Measurements from ENCODE around the gene BNIP2.
"Not testable (repeated sequence)": the region's sequence is repeated elsewhere in the genome, so short reads cannot be mapped to it uniquely, and the experiment has no call there.

The BNIP2 gene

DNA sequence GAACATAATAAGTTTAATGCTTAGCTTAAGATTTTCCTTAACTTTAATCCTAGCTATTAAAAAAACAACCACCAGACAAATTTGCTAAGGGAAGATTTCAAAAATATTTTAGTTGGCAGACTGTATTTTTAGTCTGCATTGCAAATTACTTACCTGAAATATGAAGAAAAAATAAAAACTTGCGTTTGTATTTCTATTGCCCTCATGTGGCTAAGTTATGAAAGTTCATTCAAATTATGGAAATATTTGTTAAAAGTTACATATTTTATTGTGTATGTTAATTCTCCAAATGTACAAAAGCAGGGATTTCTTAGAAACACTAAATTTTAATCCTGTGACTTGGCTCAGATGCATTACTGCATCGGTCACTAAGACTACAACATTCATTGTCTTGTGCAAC lies 46.8 kb downstream of the BNIP2 start:
- Mint-ChIP-seq H3K4me1 (ENCODE audit: low read depth) (peaks cover 3% of the 10 kb centered on the region), H3K9me3 (no peaks in the 10 kb centered on the region), H3K27me3 (ENCODE audit: low read depth) (no peaks in the 10 kb centered on the region), H3K36me3 (ENCODE audit: low read depth) (peaks cover 48% of the 10 kb centered on the region), H3K27ac (no peak overlapping the region), H3K4me3 (no peak overlapping the region)
- DNase-seq (ENCODE audit: low spot score): no peak

DNA sequence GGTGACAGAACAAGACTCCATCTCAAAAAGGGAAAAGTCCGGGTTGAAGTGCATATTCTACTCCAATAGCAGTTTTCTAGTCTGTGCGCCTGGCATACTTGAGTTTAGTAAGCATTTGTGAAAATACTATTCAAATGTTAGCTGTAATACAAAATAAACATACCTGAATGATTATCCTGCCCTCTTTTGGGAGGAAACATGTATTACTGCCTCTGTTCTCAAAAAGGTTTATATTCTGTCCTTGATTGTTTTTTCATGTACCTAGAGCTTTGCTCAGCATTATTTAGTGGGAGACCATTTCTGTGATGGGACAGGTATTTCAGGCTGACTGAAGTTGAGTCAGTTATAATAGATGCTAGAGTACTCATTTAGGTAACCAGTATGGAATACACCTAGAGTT lies 51.6 kb downstream of the BNIP2 start:
- peaks cover 34% of the 10 kb centered on the region for H3K36me3 Mint-ChIP-seq (ENCODE audit: low read depth)
- DNase-seq (ENCODE audit: low spot score); H3K4me3 Mint-ChIP-seq; H3K27me3 Mint-ChIP-seq (ENCODE audit: low read depth); H3K9me3 Mint-ChIP-seq; H3K27ac Mint-ChIP-seq; H3K4me1 Mint-ChIP-seq (ENCODE audit: low read depth): not testable (repeated sequence)

DNA sequence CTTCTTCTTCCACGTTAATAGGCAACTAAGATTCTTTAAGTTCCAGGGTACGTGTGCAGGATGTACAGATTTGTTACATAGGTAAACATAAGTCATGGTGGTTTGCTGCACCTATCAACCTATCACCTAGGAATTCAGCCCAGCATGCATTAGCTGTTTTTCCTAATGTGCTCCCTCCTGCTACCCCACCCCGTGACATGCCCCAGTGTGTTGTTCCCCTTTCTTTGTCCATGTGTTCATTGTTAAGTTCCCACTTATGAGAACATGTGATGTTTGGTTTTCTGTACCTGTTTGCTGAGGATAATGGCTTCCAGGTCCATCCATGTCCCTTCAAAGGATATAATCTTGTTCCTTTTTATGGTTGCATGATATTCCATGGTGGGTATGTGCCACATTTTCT lies 52.9 kb downstream of the BNIP2 start:
- H3K27ac Mint-ChIP-seq: no peak overlapping the region
- peaks cover 25% of the 10 kb centered on the region for H3K36me3 Mint-ChIP-seq (ENCODE audit: low read depth)
- H3K4me3 Mint-ChIP-seq: no peak overlapping the region
- no peaks in the 10 kb centered on the region for H3K9me3 Mint-ChIP-seq
- no peak for DNase-seq (ENCODE audit: low spot score)
- peaks cover 5% of the 10 kb centered on the region for H3K27me3 Mint-ChIP-seq (ENCODE audit: low read depth)
- H3K4me1 Mint-ChIP-seq (ENCODE audit: low read depth): no peaks in the 10 kb centered on the region

DNA sequence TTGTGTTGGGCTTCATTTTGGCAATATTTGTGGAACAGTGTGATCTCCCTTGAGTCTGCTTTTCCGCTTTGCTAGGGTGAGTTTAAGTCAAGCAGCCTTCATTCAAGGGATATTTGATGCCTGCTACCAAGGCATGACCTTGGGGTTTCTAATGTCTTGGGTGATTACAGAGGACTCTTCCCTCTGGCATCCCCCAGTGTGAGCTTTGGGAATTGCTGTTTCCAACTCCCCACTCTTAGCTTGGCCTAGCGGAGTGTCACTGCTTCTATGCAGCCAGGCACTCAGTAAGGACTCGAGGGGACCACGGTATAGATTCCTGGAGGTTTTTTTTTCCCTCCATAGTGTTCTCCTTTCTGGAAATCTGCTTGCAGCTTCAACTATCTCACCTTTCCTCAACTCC lies 56.4 kb downstream of the BNIP2 start:
- no peak for DNase-seq (ENCODE audit: low spot score)
- no peak overlapping the region for H3K27ac Mint-ChIP-seq
- no peaks in the 10 kb centered on the region for H3K9me3 Mint-ChIP-seq
- peaks cover 5% of the 10 kb centered on the region for H3K36me3 Mint-ChIP-seq (ENCODE audit: low read depth)
- H3K4me3 Mint-ChIP-seq: no peak overlapping the region
- no peaks in the 10 kb centered on the region for H3K4me1 Mint-ChIP-seq (ENCODE audit: low read depth)
- peaks cover 7% of the 10 kb centered on the region for H3K27me3 Mint-ChIP-seq (ENCODE audit: low read depth)

DNA sequence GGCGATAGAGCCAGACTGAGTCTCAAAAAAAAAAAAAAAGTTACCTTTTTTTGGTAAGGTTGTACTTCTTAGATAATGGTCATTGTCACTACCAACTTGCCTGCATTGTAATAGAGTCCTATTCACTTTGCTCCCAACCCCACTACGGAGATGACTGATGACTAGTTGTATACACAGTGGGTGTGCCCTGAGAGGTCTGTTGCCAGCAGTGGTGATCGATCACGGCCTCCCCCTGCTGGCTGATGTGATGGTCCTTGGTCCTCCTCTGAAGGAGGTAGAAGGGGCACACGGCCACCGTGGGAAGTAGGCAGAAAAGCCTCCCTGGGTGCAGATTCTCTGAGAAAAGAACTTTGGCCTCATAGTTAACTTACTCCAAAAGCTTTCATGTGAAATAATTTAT lies 66.8 kb downstream of the BNIP2 start:
- peak; percentile 52 for DNase-seq (ENCODE audit: low spot score)
- H3K9me3 Mint-ChIP-seq: no peaks in the 10 kb centered on the region
- H3K27ac Mint-ChIP-seq: no peak overlapping the region
- H3K4me1 Mint-ChIP-seq (ENCODE audit: low read depth): no peaks in the 10 kb centered on the region
- peaks cover 17% of the 10 kb centered on the region for H3K27me3 Mint-ChIP-seq (ENCODE audit: low read depth)
- H3K4me3 Mint-ChIP-seq: no peak overlapping the region
- H3K36me3 Mint-ChIP-seq (ENCODE audit: low read depth): no peaks in the 10 kb centered on the region

DNA sequence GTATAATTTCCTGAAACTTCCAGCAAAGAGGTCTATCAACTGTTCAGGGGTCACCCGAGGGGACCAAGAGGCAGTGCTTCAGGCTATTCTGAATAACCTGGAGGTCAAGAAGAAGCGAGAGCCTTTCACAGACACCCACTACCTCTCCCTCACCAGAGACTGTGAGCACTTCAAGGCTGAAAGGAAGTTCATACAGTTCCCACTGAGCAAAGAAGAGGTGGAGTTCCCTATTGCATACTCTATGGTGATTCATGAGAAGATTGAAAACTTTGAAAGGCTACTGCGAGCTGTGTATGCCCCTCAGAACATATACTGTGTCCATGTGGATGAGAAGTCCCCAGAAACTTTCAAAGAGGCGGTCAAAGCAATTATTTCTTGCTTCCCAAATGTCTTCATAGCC lies 70.7 kb downstream of the BNIP2 start:
- H3K4me3 Mint-ChIP-seq: no peak overlapping the region
- DNase-seq (ENCODE audit: low spot score): no peak
- H3K4me1 Mint-ChIP-seq (ENCODE audit: low read depth): peaks cover 6% of the 10 kb centered on the region
- H3K9me3 Mint-ChIP-seq: peaks cover 19% of the 10 kb centered on the region
- peaks cover 29% of the 10 kb centered on the region for H3K27me3 Mint-ChIP-seq (ENCODE audit: low read depth)
- H3K27ac Mint-ChIP-seq: no peak overlapping the region
- H3K36me3 Mint-ChIP-seq (ENCODE audit: low read depth): no peaks in the 10 kb centered on the region

DNA sequence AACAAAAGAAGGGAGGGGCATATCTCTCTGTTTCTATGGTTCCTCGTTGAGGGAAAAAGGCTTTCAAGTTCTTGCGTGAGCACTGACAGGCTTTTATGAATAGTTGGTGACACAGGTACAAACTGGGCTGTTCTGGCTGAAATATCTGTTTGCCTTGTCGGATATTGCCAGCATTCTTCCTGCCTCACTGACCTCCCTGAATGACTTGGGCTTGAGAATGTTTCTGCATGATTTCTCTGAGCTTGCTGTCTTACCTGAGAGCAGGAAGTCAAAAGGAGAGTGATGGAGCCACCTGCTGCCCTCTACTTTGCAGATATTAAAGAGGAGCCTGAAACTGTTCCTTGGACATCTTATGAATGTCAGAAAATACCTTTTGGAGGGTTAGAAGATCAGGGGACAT lies 72.7 kb downstream of the BNIP2 start:
- no peak overlapping the region for H3K4me3 Mint-ChIP-seq
- H3K4me1 Mint-ChIP-seq (ENCODE audit: low read depth): peaks cover 6% of the 10 kb centered on the region
- DNase-seq (ENCODE audit: low spot score): no peak
- H3K27ac Mint-ChIP-seq: no peak overlapping the region
- H3K27me3 Mint-ChIP-seq (ENCODE audit: low read depth): peaks cover 35% of the 10 kb centered on the region
- H3K36me3 Mint-ChIP-seq (ENCODE audit: low read depth): no peaks in the 10 kb centered on the region
- peaks cover 19% of the 10 kb centered on the region for H3K9me3 Mint-ChIP-seq

DNA sequence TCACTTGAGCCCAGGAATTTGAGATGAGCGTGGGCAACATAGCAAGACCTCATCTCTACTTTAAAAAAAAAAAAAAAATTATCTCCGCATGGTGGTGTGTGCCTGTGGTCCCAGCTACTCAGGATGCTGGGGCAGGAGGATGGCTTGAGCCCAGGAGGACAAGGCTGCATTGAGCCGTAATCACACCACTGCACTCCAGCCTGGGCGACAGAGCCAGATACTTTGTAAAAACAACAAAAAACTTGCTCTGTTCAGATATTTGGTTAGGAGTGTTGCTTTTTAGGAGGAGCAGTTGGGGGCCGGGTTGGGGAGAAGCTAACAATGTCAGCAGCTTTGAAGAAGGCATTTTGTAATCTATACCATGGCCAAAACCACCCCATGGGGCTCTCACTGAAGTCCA lies 73.5 kb downstream of the BNIP2 start:
- Mint-ChIP-seq H3K4me3 (no peak overlapping the region), H3K4me1 (ENCODE audit: low read depth) (peaks cover 8% of the 10 kb centered on the region), H3K27me3 (ENCODE audit: low read depth) (peaks cover 38% of the 10 kb centered on the region), H3K36me3 (ENCODE audit: low read depth) (no peaks in the 10 kb centered on the region), H3K27ac (no peak overlapping the region), H3K9me3 (peaks cover 19% of the 10 kb centered on the region)
- no peak for DNase-seq (ENCODE audit: low spot score)

DNA sequence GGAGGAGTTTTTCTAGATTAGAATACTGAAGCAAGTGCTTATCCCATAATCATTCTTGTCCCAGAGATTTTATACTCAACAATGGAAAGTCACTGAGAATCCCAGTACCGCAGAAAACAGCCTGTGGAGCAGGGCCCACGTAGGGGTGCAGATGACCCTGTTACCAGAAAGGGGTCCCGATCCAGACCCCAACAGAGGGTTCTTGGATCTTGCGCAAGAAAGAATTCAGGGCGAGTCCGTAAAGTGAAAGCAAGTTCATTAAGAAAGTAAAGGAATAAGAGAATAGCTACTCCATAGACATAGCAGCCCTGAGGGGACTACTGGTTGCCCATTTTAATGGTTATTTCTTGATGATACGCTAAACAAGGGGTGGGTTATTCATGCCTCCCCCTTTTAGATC lies 75.0 kb downstream of the BNIP2 start:
- Mint-ChIP-seq H3K4me3 (no peak overlapping the region), H3K9me3 (peaks cover 19% of the 10 kb centered on the region), H3K4me1 (ENCODE audit: low read depth) (peaks cover 8% of the 10 kb centered on the region), H3K27me3 (ENCODE audit: low read depth) (peaks cover 32% of the 10 kb centered on the region), H3K27ac (no peak overlapping the region), H3K36me3 (ENCODE audit: low read depth) (no peaks in the 10 kb centered on the region)
- no peak for DNase-seq (ENCODE audit: low spot score)

DNA sequence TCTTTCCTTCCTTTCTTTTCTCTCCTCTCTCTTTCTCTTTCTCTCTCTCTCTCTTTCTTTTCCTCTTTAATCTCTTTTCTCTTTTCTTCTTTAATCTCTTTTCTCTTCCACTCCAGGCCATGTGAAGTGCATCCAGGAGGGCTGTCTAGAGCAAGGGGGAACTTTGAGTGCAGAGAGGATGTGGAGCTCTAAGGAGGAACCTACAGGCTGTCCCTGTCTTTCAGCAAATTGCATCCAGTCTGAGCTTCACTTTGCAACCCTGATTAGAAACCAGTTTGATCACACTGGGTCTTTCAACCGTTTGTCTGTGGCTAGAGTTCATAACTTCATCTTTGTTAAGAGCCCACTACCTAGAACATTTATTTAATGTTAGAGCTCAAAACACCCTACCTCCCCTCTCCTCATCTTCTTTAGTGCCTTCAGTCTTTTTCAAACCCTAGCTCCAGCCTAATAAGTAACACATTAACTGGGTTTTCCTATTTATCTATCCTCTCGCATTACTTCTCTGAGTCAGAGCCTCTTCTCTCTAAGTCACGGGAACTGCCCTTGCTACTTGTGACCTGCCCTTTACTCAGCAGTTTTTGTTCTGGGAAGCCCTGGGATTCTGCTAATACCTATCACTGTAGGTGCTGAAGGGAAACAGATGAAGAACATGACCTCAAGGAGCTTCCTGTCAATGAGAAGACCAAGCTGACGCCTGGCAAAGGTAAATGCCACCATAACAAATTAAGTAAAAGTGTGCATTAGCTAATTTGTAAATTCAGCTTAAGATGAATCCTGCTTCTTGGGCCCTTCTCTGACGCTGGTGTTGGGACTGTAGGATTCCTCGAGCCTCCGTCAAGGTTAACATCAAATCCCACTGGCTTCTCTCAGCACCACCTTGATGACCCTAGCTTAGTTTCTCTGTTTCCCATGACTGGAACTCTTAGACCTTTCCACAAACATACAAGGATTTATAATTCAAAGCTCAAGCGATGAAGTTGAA lies 77.6 kb downstream of the BNIP2 start, which contains the start of gene GCNT3:
GCNT3 (plus strand) TSS at position 508 of the 985 bp plus-strand sequence. CDS start 6,456 bp downstream, outside the sequence.
- Mint-ChIP-seq H3K27me3 (ENCODE audit: low read depth) (peaks cover 20% of the 10 kb centered on the region), H3K9me3 (peaks cover 19% of the 10 kb centered on the region), H3K4me3 (no peak within 1 kb of the TSS), H3K4me1 (ENCODE audit: low read depth) (peaks cover 8% of the 10 kb centered on the region), H3K27ac (peak within 1 kb of the TSS; percentile 56), H3K36me3 (ENCODE audit: low read depth) (no peaks in the 10 kb centered on the region)
- no peak for DNase-seq (ENCODE audit: low spot score)

DNA sequence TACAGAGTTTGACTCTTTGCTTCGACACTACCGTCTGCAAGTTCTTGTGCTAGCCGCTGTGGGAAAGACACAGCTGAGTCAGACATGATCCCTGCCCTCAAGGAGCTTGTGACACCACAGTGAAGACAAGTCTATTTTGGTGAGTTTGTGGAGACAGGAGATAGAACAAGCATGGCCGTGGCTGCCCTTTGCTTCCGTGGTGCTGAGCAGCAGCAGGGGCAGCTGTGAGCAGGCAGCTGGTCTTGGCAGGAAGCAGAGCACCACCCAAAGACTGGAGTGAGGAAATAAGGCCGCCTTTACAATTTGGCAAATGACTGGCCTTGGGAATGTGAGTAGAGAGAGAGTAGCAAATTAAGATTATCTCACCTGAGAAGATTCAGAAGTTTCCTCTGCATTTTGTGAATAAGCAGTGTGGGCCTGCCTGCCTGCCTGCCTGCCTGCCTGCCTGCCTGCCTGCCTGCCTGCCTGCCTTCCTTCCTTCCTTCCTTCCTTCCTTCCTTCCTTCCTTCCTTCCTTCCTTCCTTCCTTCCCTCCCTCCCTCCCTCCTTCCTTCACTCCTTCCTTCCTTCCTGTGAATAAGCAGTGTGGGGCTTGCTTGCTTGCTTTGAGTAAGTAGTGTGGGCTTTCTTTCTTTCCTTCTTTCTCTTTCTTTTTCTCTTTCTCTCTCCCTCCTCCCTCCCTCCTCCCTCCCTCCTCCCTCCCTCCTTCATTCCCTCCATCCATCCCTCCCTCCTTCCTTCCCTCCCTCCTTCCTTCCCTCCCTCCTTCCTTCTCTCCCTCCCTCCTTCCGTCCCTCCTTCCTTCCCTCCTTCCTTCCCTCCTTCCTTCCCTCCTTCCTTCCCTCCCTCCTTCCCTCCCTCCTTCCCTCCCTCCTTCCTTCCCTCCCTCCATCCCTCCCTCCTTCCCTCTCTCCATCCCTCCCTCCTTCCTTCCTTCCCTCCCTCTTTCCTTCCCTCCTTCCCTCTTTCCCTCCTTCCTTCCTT lies 79.1 kb downstream of the BNIP2 start:
- Mint-ChIP-seq H3K4me3 (no peak overlapping the region), H3K4me1 (ENCODE audit: low read depth) (peaks cover 6% of the 10 kb centered on the region), H3K27me3 (ENCODE audit: low read depth) (peaks cover 12% of the 10 kb centered on the region), H3K36me3 (ENCODE audit: low read depth) (no peaks in the 10 kb centered on the region), H3K27ac (no peak overlapping the region), H3K9me3 (peaks cover 11% of the 10 kb centered on the region)
- no peak for DNase-seq (ENCODE audit: low spot score)
